Lower leg skin (tissue), 4 donors: Measurements from ENCODE around the gene GGA2. TPM values are rescaled to one million over a fixed set of nuclear protein-coding genes. Genes with fewer than 3 reads are reported as not detected.
"Not testable (repeated sequence)": the region's sequence is repeated elsewhere in the genome, so short reads cannot be mapped to it uniquely, and the experiment has no call there.

Source experiments
- DNase-seq, 2 donors: peaks; one replicate each; pipeline ENCODE4 v3.0.0-alpha.2; 2019; ENCODE audit warnings: low spot score in 2 of 2
- H3K4me3 ChIP-seq: fragments of 200-600 bp; sonication (generic); 2 replicates; pipeline ENCODE4 v1.5.1; 2017; ENCODE audit warnings: mild to moderate bottlenecking, low read depth; ENCODE audit not compliant: poor library complexity, severe bottlenecking
- CTCF ChIP-seq, 3 donors: fragments of 450-650 bp; IDR thresholded peaks; one replicate each; pipeline ENCODE4 v1.5.1; 2016; ENCODE audit warnings: antibody characterized with exemption in 3 of 3, mild to moderate bottlenecking in 3 of 3, moderate library complexity in 2 of 3
- POLR2A ChIP-seq, 2 donors: fragments of 450-650 bp; IDR thresholded peaks; one replicate each; pipeline ENCODE4 v1.6.1; 2016 to 2017; ENCODE audit warnings: antibody characterized with exemption in 2 of 2, mild to moderate bottlenecking in 1 of 2, moderate library complexity in 1 of 2
- WGBS, 2 donors: methylation state at CpG; one replicate each; pipeline ENCODE4 v1.1.5; 2018; 5-methylcytosine and 5-hydroxymethylcytosine counted together
- intact Hi-C: fragments of 100-400 bp; cut with DNase I; formaldehyde crosslinking; loops from one replicate; pipeline ENCODE4 v1.15.0; 2023; ENCODE audit warnings: low total_unique reads
- total RNA-seq, 4 donors: library from RNA; depleted of rRNA; stranded (reverse); fragments of >200 nt; gene quantifications; one replicate each; pipeline ENCODE4 v1.1.0, GENCODE V29; 2016

The GGA2 gene
- total RNA-seq, 4 donors from 2014 or later = 40.7 to 80.4 (median 61.4) TPM

GRCh38 chr16:23485257-23485614 is 25.1 kb downstream of the GGA2 start:
- intact Hi-C loops = no loop called here
- no peak for TF ChIP-seq CTCF (IDR thresholded peaks at IDR 0.05)
- TF ChIP-seq POLR2A (IDR thresholded peaks at IDR 0.05) = no peak
- no peak for DNase-seq
- 88 to 92% methylated on average over 2 of the region's 2 CpGs for WGBS, 2 donors
- H3K4me3 ChIP-seq = no peak overlapping the region

GRCh38 chr16:23484510-23485256 is 25.6 kb downstream of the GGA2 start:
- intact Hi-C loops = no loop called here
- DNase-seq = no peak
- no peak for TF ChIP-seq POLR2A (IDR thresholded peaks at IDR 0.05)
- TF ChIP-seq CTCF (IDR thresholded peaks at IDR 0.05) = no peak
- H3K4me3 ChIP-seq = no peak overlapping the region
- 62 to 67% methylated on average over 8 of the region's 8 CpGs for WGBS, 2 donors

GRCh38 chr16:23483492-23483891 is 26.8 kb downstream of the GGA2 start:
- 86 to 95% methylated on average over 8 of the region's 8 CpGs for WGBS, 2 donors
- DNase-seq, intact Hi-C loops, H3K4me3 ChIP-seq: not testable (repeated sequence)

GRCh38 chr16:23482778-23483177 is 27.5 kb downstream of the GGA2 start:
- intact Hi-C loops = no loop called here
- 89 to 93% methylated on average over 14 of the region's 14 CpGs for WGBS, 2 donors
- no peak for DNase-seq
- no peak for TF ChIP-seq CTCF (IDR thresholded peaks at IDR 0.05)
- TF ChIP-seq POLR2A (IDR thresholded peaks at IDR 0.05) = no peak
- H3K4me3 ChIP-seq = no peak overlapping the region

- TF ChIP-seq CTCF (IDR thresholded peaks at IDR 0.05) (no peak), POLR2A (IDR thresholded peaks at IDR 0.05) (no peak)
- WGBS, 2 donors = 89 to 92% methylated on average over 4 of the region's 4 CpGs
- DNase-seq = no peak
- intact Hi-C loops = no loop called here
- H3K4me3 ChIP-seq = no peak overlapping the region
Measured at GRCh38 chr16:23480257-23480656, 30.0 kb downstream of the GGA2 start.

GRCh38 chr16:23479138-23479537 is 31.2 kb downstream of the GGA2 start:
- no peak for DNase-seq
- 94 to 98% methylated on average over 3 of the region's 3 CpGs for WGBS, 2 donors
- H3K4me3 ChIP-seq = no peak overlapping the region
- intact Hi-C loops = no loop called here
- no peak for TF ChIP-seq POLR2A (IDR thresholded peaks at IDR 0.05)
- TF ChIP-seq CTCF (IDR thresholded peaks at IDR 0.05) = no peak
